A549 (cell line): ENCODE results near the gene ANKFN1. TPM values are rescaled to one million over a fixed set of nuclear protein-coding genes. Genes with fewer than 3 reads are reported as not detected.

Experiments
- ATAC-seq, 2 experiments: fragments of 200-7000 bp in 1 of 2; fragments of >200 bp in 1 of 2; cut with Nextera tagmentation in 1 of 2; cut with Tn5 transposase in 1 of 2; 3 replicates each; pipeline versions ENCODE4 v1.8.0 to v1.9.1; 2018 to 2020; ENCODE audit warnings: mild to moderate bottlenecking in 1 of 2, moderate library complexity in 1 of 2
- CTCF ChIA-PET: fragments of 300-600 bp; sonication (Branson Sonifier 250); formaldehyde crosslinking; extraction: SDS; loops from one replicate; lab custom pipeline; 2021; ENCODE audit warnings: antibody characterized with exemption, inconsistent platforms; lab: Yijun Ruan, JAX
- POLR2A ChIA-PET: fragments of 350-600 bp; formaldehyde crosslinking; extraction: SDS; loops from one replicate; lab custom pipeline; 2021; ENCODE audit warnings: antibody characterized with exemption, inconsistent platforms; lab: Yijun Ruan, JAX
- DNase-seq, 2 experiments: peaks; one replicate each; pipeline versions ENCODE4 v3.0.0 to v3.0.0-alpha.2; 2011 to 2016; ENCODE audit warnings: low read depth in 1 of 2, low spot score in 1 of 2
- FAIRE-seq: peaks from 2 replicates; lab custom pipeline; 2011; peaks lifted over from hg19 to GRCh38; lab: Jason Lieb, UNC
- H3K27ac ChIP-seq, 2 experiments: fragments of >200 bp; sonication (Bioruptor Twin); formaldehyde crosslinking; 3 replicates each; pipeline ENCODE4 v1.5.1; 2016 to 2017
- H3K4me1 ChIP-seq: fragments of >200 bp; sonication (Bioruptor Twin); formaldehyde crosslinking; 3 replicates; pipeline ENCODE4 v1.6.1; 2016
- H3K4me2 ChIP-seq: fragments of >200 bp; sonication (Bioruptor Twin); formaldehyde crosslinking; 3 replicates; pipeline ENCODE4 v1.6.1; 2016
- H3K4me3 ChIP-seq: fragments of >200 bp; sonication (Bioruptor Twin); formaldehyde crosslinking; 3 replicates; pipeline ENCODE4 v1.5.1; 2016
- H3K9me3 ChIP-seq: fragments of >200 bp; sonication (Bioruptor Twin); formaldehyde crosslinking; 3 replicates; pipeline ENCODE4 v1.6.1; 2016
- ATOH8 ChIP-seq: fragments of 250-450 bp; sonication (Bioruptor Pico); IDR thresholded peaks from 2 replicates; pipeline ENCODE4 v1.5.0; 2020; ENCODE audit warnings: low read depth, mild to moderate bottlenecking, moderate library complexity
- BCL3 ChIP-seq: fragments of >200 bp; sonication (Bioruptor Twin); formaldehyde crosslinking; IDR thresholded peaks from 3 replicates; pipeline ENCODE4 v1.6.1; 2016
- CBX8 ChIP-seq: fragments of 200-600 bp; sonication (generic); IDR thresholded peaks from 2 replicates; pipeline ENCODE4 v1.6.1; 2016
- CHD2 ChIP-seq: fragments of 150-350 bp; IDR thresholded peaks from 2 replicates; pipeline ENCODE4 v1.6.1; 2014; ENCODE audit warnings: low read length; ENCODE audit not compliant: partially characterized antibody
- EP300 ChIP-seq, 2 experiments: fragments of >200 bp; sonication (Bioruptor Twin); formaldehyde crosslinking; IDR thresholded peaks; 2 replicates in 1 of 2; 3 replicates in 1 of 2; pipeline ENCODE4 v1.6.1; 2016 to 2017
- FOSL2 ChIP-seq, 2 experiments: fragments of 450-650 bp in 1 of 2; fragments of >200 bp in 1 of 2; sonication (Bioruptor Twin) in 1 of 2; formaldehyde crosslinking; IDR thresholded peaks; 2 replicates each; pipeline versions ENCODE4 v1.5.0 to v1.6.1; 2016 to 2020; ENCODE audit warnings: mild to moderate bottlenecking in 1 of 2, moderate library complexity in 1 of 2
- GATA3 ChIP-seq: IDR thresholded peaks from 2 replicates; pipeline ENCODE4 v1.6.1; 2012; ENCODE audit warnings: borderline replicate concordance
- HES2 ChIP-seq: fragments of >200 bp; sonication (Bioruptor Twin); formaldehyde crosslinking; IDR thresholded peaks from 2 replicates; pipeline ENCODE4 v1.6.1; 2016
- HOXB13 ChIP-seq: fragments of 250-450 bp; sonication (Bioruptor Pico); IDR thresholded peaks from 2 replicates; pipeline ENCODE4 v1.5.0; 2020; ENCODE audit warnings: low read depth, mild to moderate bottlenecking, moderate library complexity
- HOXB5 ChIP-seq: fragments of 250-450 bp; sonication (Bioruptor Pico); IDR thresholded peaks from 2 replicates; pipeline ENCODE4 v1.5.0; 2020; ENCODE audit warnings: mild to moderate bottlenecking, moderate library complexity
- MAFK ChIP-seq: fragments of 450-650 bp; IDR thresholded peaks from 2 replicates; pipeline ENCODE4 v1.6.1; 2014; ENCODE audit not compliant: partially characterized antibody
- MAX ChIP-seq: IDR thresholded peaks from 2 replicates; pipeline ENCODE4 v1.6.1; 2012
- MYC ChIP-seq: IDR thresholded peaks from 2 replicates; pipeline ENCODE4 v1.6.1; 2012; ENCODE audit warnings: mild to moderate bottlenecking, inconsistent platforms, low read length, improper control_type of control experiment, borderline replicate concordance
- NR3C1 ChIP-seq: fragments of >200 bp; sonication (Bioruptor Twin); formaldehyde crosslinking; IDR thresholded peaks from 3 replicates; pipeline ENCODE4 v1.6.1; 2017
- PHF8 ChIP-seq: fragments of 200-600 bp; sonication (generic); IDR thresholded peaks from 2 replicates; pipeline ENCODE4 v1.6.1; 2016; ENCODE audit warnings: low read depth, mild to moderate bottlenecking, antibody characterized with exemption, moderate library complexity, borderline replicate concordance
- POLR2A ChIP-seq: IDR thresholded peaks from 2 replicates; pipeline ENCODE4 v1.6.1; 2012; ENCODE audit warnings: mild to moderate bottlenecking, low read length
- RAD21 ChIP-seq, 2 experiments: fragments of >200 bp in 1 of 2; sonication (Bioruptor Twin) in 1 of 2; formaldehyde crosslinking in 1 of 2; IDR thresholded peaks in 1 of 2; conservative IDR thresholded peaks in 1 of 2; 2 replicates in 1 of 2; 3 replicates in 1 of 2; pipeline ENCODE4 v1.6.1; 2012 to 2018; ENCODE audit warnings: inconsistent platforms in 1 of 2
- RCOR1 ChIP-seq: fragments of 150-350 bp; IDR thresholded peaks from 2 replicates; pipeline ENCODE4 v1.6.1; 2014; ENCODE audit warnings: antibody characterized with exemption, low read length, low read depth
- RNF2 ChIP-seq: fragments of 200-600 bp; sonication (generic); IDR thresholded peaks from 2 replicates; pipeline ENCODE4 v1.6.1; 2016; ENCODE audit warnings: low read depth, mild to moderate bottlenecking, antibody characterized with exemption, moderate library complexity, borderline replicate concordance
- SMC3 ChIP-seq: fragments of >200 bp; sonication (Bioruptor Twin); formaldehyde crosslinking; IDR thresholded peaks from 3 replicates; pipeline ENCODE4 v1.6.1; 2018; ENCODE audit warnings: inconsistent platforms
- TP53 ChIP-seq: fragments of 250-450 bp; sonication (Bioruptor Pico); IDR thresholded peaks from 2 replicates; pipeline ENCODE4 v1.5.0; 2021; ENCODE audit warnings: mild to moderate bottlenecking, moderate library complexity
- USF2 ChIP-seq: fragments of 450-650 bp; IDR thresholded peaks from 2 replicates; pipeline ENCODE4 v1.6.1; 2014; ENCODE audit warnings: antibody characterized with exemption
- WGBS: methylation state at CpG from one replicate; pipeline ENCODE4 v1.1.6; 2017; ENCODE audit errors: missing lambda C conversion rate; 5-methylcytosine and 5-hydroxymethylcytosine counted together
- polyA plus RNA-seq, 4 experiments: library from polyadenylated mRNA; depleted of rRNA in 3 of 4; stranded (reverse); fragments of >200 nt; fragmentation: RNase III in 1 of 4; extraction: RNeasy Plus Mini Kit Qiagen cat#74134 plus additional on column Dnase treatment in 1 of 4; gene quantifications; 2 replicates in 3 of 4; 3 replicates in 1 of 4; pipeline ENCODE4 v1.2.3, GENCODE V29; 2011 to 2017

Gene ANKFN1
- polyA plus RNA-seq, 2 of the 4 experiments (the other 2 are of a cell fraction), result 0.37 TPM; not detected in 1

- POLR2A ChIA-PET, result no interaction called here
- Histone ChIP-seq H3K27ac (no peak overlapping the region), H3K4me3 (no peak overlapping the region), H3K4me1 (no peaks in the 10 kb centered on the region), H3K4me2 (no peak overlapping the region), H3K9me3 (no peaks in the 10 kb centered on the region)
- no peak for ATAC-seq
- TF ChIP-seq GATA3, result no peak
- FAIRE-seq, result no peak
- no peak for DNase-seq
- CTCF ChIA-PET, result no interaction called here
- 20% methylated on average over 9 of the region's 9 CpGs for WGBS
These were observed 220.9 kb downstream of the ANKFN1 start for GRCh38 chr17:56373981-56374833.

- WGBS, result 9% methylated on average over 1 of the region's 1 CpG
- DNase-seq (no peak), ATAC-seq (no peak), FAIRE-seq (no peak)
- TF ChIP-seq SMC3, result no peak
- no peak for TF ChIP-seq HOXB13 (CRISPR knock-in tag)
- no peak for TF ChIP-seq RNF2
- no peak for TF ChIP-seq POLR2A
- TF ChIP-seq CBX8, result no peak
- TF ChIP-seq NR3C1, result no peak
- no peak for TF ChIP-seq TP53 (CRISPR knock-in tag)
- TF ChIP-seq FOSL2 (IDR thresholded peaks at IDR 0.05), result no peak
- TF ChIP-seq FOSL2 (CRISPR knock-in tag; IDR thresholded peaks at IDR 0.05), result no peak
- TF ChIP-seq MYC, result no peak
- no peak for TF ChIP-seq ATOH8
- TF ChIP-seq RCOR1, result no peak
- no peak for TF ChIP-seq EP300 (IDR thresholded peaks at IDR 0.05)
- TF ChIP-seq USF2, result no peak
- TF ChIP-seq PHF8, result no peak
- TF ChIP-seq CHD2, result no peak
- TF ChIP-seq RAD21 (conservative IDR thresholded peaks at IDR 0.05 in 1 of 2, IDR thresholded peaks at IDR 0.05 in 1 of 2), result no peak
- TF ChIP-seq BCL3, result no peak
- H3K27ac ChIP-seq, result no peak overlapping the region
- POLR2A ChIA-PET, result no interaction called here
- H3K4me2 ChIP-seq, result no peak overlapping the region
- H3K4me3 ChIP-seq, result no peak overlapping the region
- no peaks in the 10 kb centered on the region for H3K4me1 ChIP-seq
- no peaks in the 10 kb centered on the region; the same call in 2 of the 3 replicates for H3K9me3 ChIP-seq
- CTCF ChIA-PET, result no interaction called here
These were observed 236.1 kb downstream of the ANKFN1 start for GRCh38 chr17:56389356-56389755.

GRCh38 chr17:56392321-56392720, 239.0 kb downstream of the ANKFN1 start:
- Histone ChIP-seq H3K9me3 (no peaks in the 10 kb centered on the region; the same call in 2 of the 3 replicates), H3K27ac (no peak overlapping the region)
- POLR2A ChIA-PET, result no interaction called here
- TF ChIP-seq HOXB5 (CRISPR knock-in tag) (no peak), USF2 (no peak), MAX (no peak), HES2 (no peak), SMC3 (no peak), FOSL2 (IDR thresholded peaks at IDR 0.05) (no peak), FOSL2 (CRISPR knock-in tag; IDR thresholded peaks at IDR 0.05) (no peak), MAFK (no peak)
- TF ChIP-seq, all 56 proteins: peak for 0
- whole genome bisulfite sequencing, result 5% methylated on average over 4 of the region's 4 CpGs
- Histone ChIP-seq H3K4me3 (no peak overlapping the region), H3K4me2 (no peak overlapping the region), H3K4me1 (no peaks in the 10 kb centered on the region)
- CTCF ChIA-PET, result no interaction called here
- FAIRE-seq (no peak), ATAC-seq (peak in 1 of 2 experiments; percentile 59; a peak in 2 of 6 replicates), DNase-seq (peak in 1 of 2 experiments; percentile 13)
